Endothelial cell of umbilical vein (primary cell): Measurements from ENCODE around the gene B3GNT3. TPM values are rescaled to one million over a fixed set of nuclear protein-coding genes. Genes with fewer than 3 reads are reported as not detected.

Source experiments
- Bru-seq: library from RNA; stranded (reverse); fragments of 400-500 nt; gene quantifications from one replicate; lab custom pipeline; 2021; lab: Mats Ljungman, UMichigan
- BruChase-seq, 2 experiments: library from RNA; stranded (reverse); fragments of 400-500 nt; gene quantifications; one replicate each; lab custom pipeline; 2021; lab: Mats Ljungman, UMichigan
- BruUV-seq: library from RNA; stranded (reverse); fragments of 400-500 nt; replicated peaks from 2 replicates; lab custom pipeline; 2021; lab: Mats Ljungman, UMichigan
- CTCF ChIA-PET: fragments of 300-600, 350-600 bp; sonication (Branson Sonifier 250); formaldehyde crosslinking; loops from one replicate; lab custom pipeline; 2021; ENCODE audit warnings: antibody characterized with exemption, inconsistent platforms; lab: Charles Lee
- POLR2A ChIA-PET: fragments of 300-600, 350-600 bp; sonication (Branson Sonifier 250); formaldehyde crosslinking; loops from one replicate; lab custom pipeline; 2021; ENCODE audit warnings: antibody characterized with exemption, inconsistent platforms; lab: Charles Lee
- DNase-seq: peaks from one replicate; pipeline ENCODE4 v3.0.0-alpha.2; 2011; ENCODE audit warnings: low read depth, low spot score
- FAIRE-seq: peaks from 2 replicates; lab custom pipeline; 2011; peaks lifted over from hg19 to GRCh38; lab: Jason Lieb, UNC
- H2AFZ ChIP-seq: 2 replicates; pipeline ENCODE4 v1.6.0; 2012; ENCODE audit warnings: low read depth, low read length, control low read depth, inconsistent platforms
- H3K27ac ChIP-seq: 2 replicates; pipeline ENCODE4 v1.5.1; 2011; ENCODE audit warnings: low read depth, mild to moderate bottlenecking, control low read depth, low read length, moderate library complexity; ENCODE audit not compliant: insufficient read depth
- H3K27me3 ChIP-seq, 2 experiments: 2 replicates each; pipeline versions ENCODE4 v1.6.0 to v1.6.1; 2011; ENCODE audit warnings: low read length in 2 of 2, mixed read lengths in 1 of 2; ENCODE audit not compliant: control insufficient read depth in 2 of 2, insufficient read depth in 2 of 2
- H3K36me3 ChIP-seq, 2 experiments: 2 replicates in 1 of 2; 3 replicates in 1 of 2; pipeline ENCODE4 v1.5.1; 2011; ENCODE audit warnings: low read length in 2 of 2, mild to moderate bottlenecking in 1 of 2, moderate library complexity in 1 of 2; ENCODE audit not compliant: control insufficient read depth in 2 of 2, insufficient read depth in 2 of 2; ENCODE audit errors: extremely low read depth in 1 of 2
- H3K4me1 ChIP-seq: 3 replicates; pipeline ENCODE4 v1.5.1; 2011; ENCODE audit warnings: mild to moderate bottlenecking, low read length; ENCODE audit not compliant: control insufficient read depth, insufficient read depth; ENCODE audit errors: extremely low read depth
- H3K4me2 ChIP-seq: 2 replicates; pipeline ENCODE4 v1.6.1; 2011; ENCODE audit warnings: low read length, control low read depth, mixed read lengths; ENCODE audit not compliant: insufficient read depth
- H3K4me3 ChIP-seq, 3 experiments: fragments of 200-600 bp in 1 of 3; sonication (generic), shearing (Covaris generic) in 1 of 3; replicated peaks in 1 of 3; 2 replicates each; pipeline ENCODE4 v1.5.1; 2011 to 2016; ENCODE audit warnings: control low read depth in 3 of 3, low read length in 3 of 3, mild to moderate bottlenecking in 2 of 3, inconsistent platforms in 1 of 3, low read depth in 1 of 3, moderate library complexity in 1 of 3; ENCODE audit not compliant: insufficient read depth in 1 of 3
- H3K79me2 ChIP-seq: 2 replicates; pipeline ENCODE4 v1.6.0; 2012; ENCODE audit warnings: low read length, inconsistent platforms; ENCODE audit not compliant: control insufficient read depth, insufficient read depth
- H3K9ac ChIP-seq: replicated peaks from 2 replicates; pipeline ENCODE3; 2011; ENCODE audit warnings: low read length, control low read depth; ENCODE audit not compliant: insufficient read depth; ENCODE audit errors: extremely low read depth
- H3K9me1 ChIP-seq: replicated peaks from 3 replicates; pipeline ENCODE4 v1.6.0; 2011; ENCODE audit warnings: mild to moderate bottlenecking, low read length; ENCODE audit not compliant: control insufficient read depth, insufficient read depth; ENCODE audit errors: extremely low read depth
- H3K9me3 ChIP-seq: replicated peaks from 2 replicates; pipeline ENCODE4 v1.5.1; 2012; ENCODE audit warnings: low read length, inconsistent platforms; ENCODE audit not compliant: control insufficient read depth, insufficient read depth
- H4K20me1 ChIP-seq: replicated peaks from 2 replicates; pipeline ENCODE3; 2011; ENCODE audit warnings: mild to moderate bottlenecking, low read length; ENCODE audit not compliant: control insufficient read depth, insufficient read depth; ENCODE audit errors: extremely low read depth
- EZH2 ChIP-seq: IDR thresholded peaks from 2 replicates; pipeline ENCODE4 v1.6.1; 2012; ENCODE audit warnings: borderline replicate concordance, low read depth, mild to moderate bottlenecking, moderate library complexity, low read length, inconsistent platforms; ENCODE audit not compliant: severe bottlenecking
- MYC ChIP-seq: IDR thresholded peaks from one replicate; pipeline ENCODE4 v1.6.1; 2011; ENCODE audit warnings: mild to moderate bottlenecking, low read depth, low read length
- dilution Hi-C: fragments of 300-500 bp; cut with MboI; formaldehyde crosslinking; loops from one replicate; pipeline ENCODE4 v1.15.0; 2019; ENCODE audit warnings: low sequenced_read_pairs; ENCODE audit not compliant: extremely low pct_ligation_motif_present
- intact Hi-C: fragments of 100-400 bp; cut with micrococcal nuclease; formaldehyde crosslinking; loops from one replicate; pipeline ENCODE4 v1.10.0; 2022
- long read RNA-seq: library from polyadenylated mRNA; stranded (forward); transcript quantifications from one replicate; pipeline ENCODE4 v2.0.0, GENCODE V29; 2021
- polyA minus RNA-seq, 3 experiments: library from RNA; depleted of rRNA, polyadenylated mRNA; stranded (reverse); fragments of >200 nt; gene quantifications; 1 replicate in 1 of 3; 2 replicates in 2 of 3; pipeline ENCODE4 v1.2.3, GENCODE V29; 2011
- polyA plus RNA-seq, 4 experiments: library from polyadenylated mRNA; depleted of rRNA in 3 of 4; stranded (reverse) in 3 of 4; unstranded in 1 of 4; fragments of >200 nt; gene quantifications; 2 replicates each; pipeline versions ENCODE4 v1.2.1 to v1.2.3, GENCODE V29; 2011 to 2012; ENCODE audit warnings: missing spikeins in 1 of 4
- total RNA-seq: library from RNA; stranded (reverse); gene quantifications from 2 replicates; pipeline ENCODE4 v1.2.3, GENCODE V29; 2021

Gene B3GNT3
- not detected in 2 replicates for total RNA-seq
- polyA plus RNA-seq = 0.10 TPM in 1 of 2 replicates, not detected in the other
- polyA plus RNA-seq (2011; cell fraction: cytosol; rRNA removed) = not detected in 2 replicates
- 0.17 TPM in 1 of 2 replicates, not detected in the other for polyA plus RNA-seq (2011; cell fraction: nucleus; rRNA removed)
- polyA plus RNA-seq (2012) = not detected in 2 replicates
- polyA minus RNA-seq = not detected in 2 replicates
- polyA minus RNA-seq (2011; cell fraction: cytosol; rRNA and poly(A)+ RNA removed) = 1.2 TPM
- not detected in 2 replicates for polyA minus RNA-seq (2011; cell fraction: nucleus; rRNA and poly(A)+ RNA removed)
- not detected for Bru-seq, nascent RNA
- BruChase-seq, experiment 1, labeled RNA remaining after a 6-hour chase = percentile 9 among the genes with signal in this experiment
- percentile 11 among the genes with signal in this experiment for BruChase-seq, experiment 2, labeled RNA remaining after a 2-hour chase
- long read RNA-seq = 0 reads

- intact Hi-C loops = loop anchor here (5.0 kb wide), 1 partner anchor 137 kb away; the partner anchor contains the start of gene CCDC124
- POLR2A ChIA-PET = interaction anchor here (0.6 kb wide), 1 partner anchor 56 kb away, joined by 3 read pairs; no protein-coding TSS in a partner anchor
Measured at GRCh38 chr19:17794731-17795494, at the start of gene B3GNT3. Gene B3GNT3 (plus strand): TSS chr19:17795138. CDS start chr19:17807808, 12,670 bp downstream.

More at GRCh38 chr19:17794731-17795494, at the start of gene B3GNT3:
- Histone ChIP-seq H3K4me3 (peak within 1 kb of the TSS in 1 of 3 experiments; percentile 16), H3K27me3 (peaks cover 13 to 14% of the 10 kb centered on the region in 2 experiments), H3K9ac (no peak within 1 kb of the TSS), H3K79me2 (no peaks in the 10 kb centered on the region), H3K27ac (no peak within 1 kb of the TSS), H3K36me3 (no peaks in the 10 kb centered on the region), H3K4me2 (peak within 1 kb of the TSS; percentile 55), H3K9me1 (no peaks in the 10 kb centered on the region), H3K4me1 (peaks cover 3% of the 10 kb centered on the region), H4K20me1 (no peaks in the 10 kb centered on the region), H3K9me3 (no peaks in the 10 kb centered on the region), H2AFZ (peak within 1 kb of the TSS; percentile 78)
- no peak for TF ChIP-seq MYC
- TF ChIP-seq EZH2 = peak; percentile 56
- FAIRE-seq (no peak), DNase-seq (no peak)
- CTCF ChIA-PET = interaction anchor here (0.7 to 2.1 kb wide), 5 partner anchors 11 to 61 kb away, joined by 3 to 17 read pairs (median 3); no protein-coding TSS in a partner anchor
- BruUV-seq = no TSS peak
- dilution Hi-C loops = no loop called here
